C4-2B (cell line): ENCODE data around the gene GRK5.

Experiments used
- ZFX ChIP-seq: fragments of 450-650 bp; IDR thresholded peaks from 2 replicates; pipeline ENCODE4 v1.6.1; 2017
- TF ChIP-seq, protein P1 (sequence below): fragments of 450-650 bp; conservative IDR thresholded peaks from 2 replicates; pipeline ENCODE4 v1.5.1; 2017; ENCODE audit warnings: mild to moderate bottlenecking

DNA sequence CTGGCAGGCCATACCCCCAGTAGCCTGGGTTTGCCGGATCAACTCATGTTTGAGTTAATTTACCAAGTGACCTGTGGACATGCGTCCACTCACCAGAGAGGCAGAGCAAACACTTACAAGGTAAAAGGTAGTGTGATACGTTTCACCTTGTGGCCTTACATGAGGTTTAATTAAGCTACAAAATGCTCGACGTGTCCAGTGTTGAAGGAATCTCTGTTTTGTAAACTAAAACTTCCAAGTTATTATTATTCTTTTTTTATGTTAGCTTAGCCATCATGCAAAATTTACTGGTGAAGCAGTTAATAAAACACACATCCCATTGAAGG is 292.3 kb downstream of the GRK5 start:
- TF ChIP-seq, protein P1, sequence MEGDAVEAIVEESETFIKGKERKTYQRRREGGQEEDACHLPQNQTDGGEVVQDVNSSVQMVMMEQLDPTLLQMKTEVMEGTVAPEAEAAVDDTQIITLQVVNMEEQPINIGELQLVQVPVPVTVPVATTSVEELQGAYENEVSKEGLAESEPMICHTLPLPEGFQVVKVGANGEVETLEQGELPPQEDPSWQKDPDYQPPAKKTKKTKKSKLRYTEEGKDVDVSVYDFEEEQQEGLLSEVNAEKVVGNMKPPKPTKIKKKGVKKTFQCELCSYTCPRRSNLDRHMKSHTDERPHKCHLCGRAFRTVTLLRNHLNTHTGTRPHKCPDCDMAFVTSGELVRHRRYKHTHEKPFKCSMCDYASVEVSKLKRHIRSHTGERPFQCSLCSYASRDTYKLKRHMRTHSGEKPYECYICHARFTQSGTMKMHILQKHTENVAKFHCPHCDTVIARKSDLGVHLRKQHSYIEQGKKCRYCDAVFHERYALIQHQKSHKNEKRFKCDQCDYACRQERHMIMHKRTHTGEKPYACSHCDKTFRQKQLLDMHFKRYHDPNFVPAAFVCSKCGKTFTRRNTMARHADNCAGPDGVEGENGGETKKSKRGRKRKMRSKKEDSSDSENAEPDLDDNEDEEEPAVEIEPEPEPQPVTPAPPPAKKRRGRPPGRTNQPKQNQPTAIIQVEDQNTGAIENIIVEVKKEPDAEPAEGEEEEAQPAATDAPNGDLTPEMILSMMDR, result no peak
- TF ChIP-seq ZFX, result no peak
